ENCODE data around the gene TMOD3.

Gene TMOD3

DNA sequence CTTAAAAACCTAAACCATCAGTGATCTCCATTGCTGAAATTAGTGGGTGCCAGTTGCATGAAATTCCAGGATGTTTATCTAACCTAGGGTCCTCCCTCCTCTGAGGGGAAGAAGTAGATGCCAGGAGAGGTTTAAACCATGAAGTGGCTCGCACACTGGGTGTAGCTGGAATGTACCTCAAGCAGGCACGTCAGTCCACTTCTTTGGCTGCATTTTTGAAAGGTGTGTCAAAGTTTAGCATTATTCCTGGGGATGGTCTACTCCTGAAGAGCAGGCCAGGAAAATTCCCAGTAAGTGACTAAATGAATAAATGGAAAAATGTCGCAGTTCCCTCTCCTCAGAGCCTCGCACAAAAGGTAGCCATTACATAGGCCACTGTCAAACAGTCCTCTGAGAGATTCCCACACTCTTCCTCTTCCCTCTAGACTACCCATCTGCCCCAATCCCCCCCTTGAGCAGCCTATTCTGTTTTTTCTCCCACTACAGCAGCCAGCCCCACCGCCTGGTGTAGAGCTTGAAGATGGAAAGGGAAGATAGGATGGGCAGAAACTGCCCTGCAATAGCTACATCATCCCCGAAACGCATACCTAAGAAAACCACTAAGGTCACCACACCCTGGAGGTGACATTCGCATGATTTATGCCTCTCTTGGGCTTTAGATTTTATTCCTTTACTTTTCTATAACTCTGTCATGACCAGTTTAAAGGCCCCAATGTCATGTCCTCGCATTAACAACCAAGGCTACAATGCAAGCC, 655 bp upstream of the TMOD3 start:
- no peak for DNase-seq

DNA sequence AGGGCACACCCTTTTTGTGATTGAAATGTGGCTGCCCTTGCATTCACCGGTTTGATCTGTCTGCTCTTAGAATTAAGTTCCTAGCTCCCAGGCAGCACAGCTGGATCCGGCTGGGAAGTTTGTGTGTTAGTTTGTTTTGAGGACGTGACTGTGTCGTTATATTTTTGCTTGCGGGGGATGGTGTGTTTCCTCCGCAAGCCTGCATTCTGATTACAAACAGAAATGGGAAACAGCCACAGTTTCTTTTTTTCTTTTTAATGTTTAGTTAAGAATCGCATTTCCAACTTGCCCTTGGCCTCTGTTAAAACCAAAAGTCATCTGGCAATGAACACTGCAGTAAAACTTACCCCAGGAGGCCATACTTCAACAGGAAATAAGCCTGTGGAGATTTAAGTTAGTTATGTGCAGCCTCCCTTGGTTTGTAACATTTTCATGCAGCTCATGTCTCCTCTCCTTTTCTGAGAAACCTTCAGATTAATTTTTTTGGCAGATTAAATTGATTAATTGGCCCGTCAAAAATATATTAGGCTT, 888 bp downstream of the TMOD3 start:
- DNase-seq = no peak

DNA sequence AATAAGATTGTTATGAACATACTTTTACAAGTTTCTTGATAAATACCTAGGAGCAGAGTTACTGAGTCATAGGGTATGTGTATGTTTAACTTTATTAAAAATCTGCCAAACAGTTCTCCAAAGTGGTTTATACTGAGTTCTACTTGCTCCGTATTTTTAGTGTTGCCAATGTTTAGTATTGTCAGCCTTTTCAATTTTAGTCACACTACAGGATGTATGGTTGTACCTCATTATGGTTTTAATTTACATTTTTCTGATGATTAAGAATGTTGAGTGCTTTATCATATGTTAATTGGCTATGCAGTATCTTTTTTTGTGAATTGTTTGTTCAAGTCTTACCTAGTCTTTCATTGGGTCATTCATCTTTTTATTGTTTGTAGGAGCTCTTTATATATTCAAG, 4.3 kb downstream of the TMOD3 start:
- DNase-seq = no peak

DNA sequence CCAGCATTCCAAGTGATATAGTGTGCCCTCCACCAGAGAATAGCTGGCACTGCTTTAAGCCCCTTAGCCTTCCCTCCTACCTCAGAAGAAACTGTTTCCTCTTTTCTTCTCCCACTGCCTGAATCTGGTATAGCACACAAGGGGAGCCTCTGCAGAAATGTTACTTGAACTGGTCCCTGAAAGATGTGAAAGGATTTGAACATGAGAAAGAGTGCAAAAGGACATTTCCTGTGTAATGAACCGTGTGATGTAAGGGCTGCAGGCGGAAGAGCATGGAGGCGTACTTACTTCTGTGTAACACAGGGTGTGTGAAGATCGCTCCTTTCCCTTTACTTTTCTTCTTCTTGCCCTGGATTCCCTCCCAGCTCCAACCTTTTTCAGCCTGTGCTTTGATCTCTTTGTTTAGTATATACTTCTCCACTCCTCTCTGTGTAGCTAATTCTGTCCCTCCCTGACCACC, 8.4 kb downstream of the TMOD3 start:
- DNase-seq = no peak

DNA sequence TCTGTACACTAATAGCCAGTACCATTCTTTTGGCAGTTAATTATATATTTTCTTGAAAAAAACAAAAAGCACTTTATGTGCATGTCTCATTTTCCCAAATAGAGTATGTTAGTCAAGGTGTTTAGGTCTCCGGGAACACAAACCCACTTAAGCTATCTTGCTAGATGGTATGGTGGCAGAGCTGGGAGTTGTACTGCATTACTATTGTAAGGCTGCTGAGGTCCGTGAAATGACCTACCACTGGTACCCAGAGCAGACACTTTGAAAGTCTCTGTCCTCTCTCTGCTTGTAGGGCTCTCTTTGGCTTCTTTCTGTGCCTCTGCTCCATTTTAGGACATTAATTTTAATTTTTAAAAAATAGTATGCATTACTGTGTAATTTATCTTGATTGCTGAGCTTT, 8.8 kb downstream of the TMOD3 start:
- no peak for DNase-seq

DNA sequence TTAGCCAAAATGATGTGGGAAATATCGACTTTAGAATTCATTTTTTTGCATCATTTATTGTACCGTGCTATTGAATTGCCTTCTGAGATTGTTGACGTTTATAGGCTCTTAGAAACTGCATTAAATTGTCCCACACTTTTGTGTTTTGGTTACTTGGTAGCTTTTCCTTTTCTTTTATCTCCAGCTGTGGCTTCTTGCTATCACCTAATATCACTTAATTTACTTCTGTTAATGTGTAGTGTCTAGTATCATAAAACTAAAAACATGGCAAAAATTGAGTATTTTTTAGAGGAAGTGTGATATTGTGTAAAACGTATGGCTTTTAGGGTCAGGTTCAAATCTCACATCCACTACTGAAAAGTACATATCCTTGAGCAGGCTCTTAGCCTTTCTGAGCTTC, 11.2 kb downstream of the TMOD3 start:
- DNase-seq = no peak

DNA sequence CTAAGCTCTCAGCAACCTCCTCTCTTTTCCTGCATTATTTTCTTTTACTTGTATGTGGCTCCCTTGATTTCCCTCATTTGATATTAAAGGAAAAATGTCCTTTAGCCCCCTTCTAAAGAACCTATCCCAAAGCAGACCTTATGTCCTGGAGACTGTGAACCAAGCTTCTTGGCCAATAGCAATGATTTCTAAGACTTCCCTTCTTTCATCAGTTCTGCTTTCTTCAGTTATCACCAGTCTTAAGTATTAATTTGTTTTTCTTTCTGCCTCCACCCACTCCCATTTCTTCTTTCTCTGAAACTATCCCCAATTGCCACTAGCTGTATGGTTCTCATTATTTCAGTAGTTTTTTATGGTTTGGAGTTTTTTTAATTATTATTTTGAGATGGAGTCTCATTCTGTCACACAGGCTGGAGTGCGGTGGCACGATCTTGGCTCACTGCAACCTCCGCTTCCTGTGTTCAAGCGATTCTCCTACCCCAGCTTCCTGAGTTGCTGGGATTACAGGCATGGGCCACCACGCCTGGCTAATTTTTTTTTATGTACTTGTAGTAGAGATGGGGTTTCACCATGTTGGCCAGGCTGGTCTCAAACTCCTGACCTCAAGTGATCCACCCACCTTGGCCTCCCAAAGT, 12.1 kb downstream of the TMOD3 start:
- no peak for DNase-seq

DNA sequence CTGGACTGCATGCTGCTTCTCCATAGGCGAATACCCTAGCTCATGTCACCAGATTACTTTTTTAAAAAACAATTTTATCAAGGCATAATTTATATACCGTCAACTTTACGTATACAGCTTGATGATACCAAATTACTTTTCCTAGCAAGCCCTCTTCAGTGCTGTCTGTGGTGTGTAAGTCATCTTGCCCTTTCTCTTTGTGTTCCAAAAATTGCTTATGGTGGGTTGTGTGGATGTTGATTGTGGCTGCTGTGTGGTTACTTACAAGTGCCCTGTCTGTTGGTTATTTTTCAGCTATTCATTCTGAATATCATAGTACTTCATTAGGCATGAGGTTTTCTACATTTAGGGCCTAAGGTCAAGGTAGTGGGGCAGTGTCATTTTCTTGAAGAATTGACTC, 12.8 kb downstream of the TMOD3 start:
- no peak for DNase-seq

DNA sequence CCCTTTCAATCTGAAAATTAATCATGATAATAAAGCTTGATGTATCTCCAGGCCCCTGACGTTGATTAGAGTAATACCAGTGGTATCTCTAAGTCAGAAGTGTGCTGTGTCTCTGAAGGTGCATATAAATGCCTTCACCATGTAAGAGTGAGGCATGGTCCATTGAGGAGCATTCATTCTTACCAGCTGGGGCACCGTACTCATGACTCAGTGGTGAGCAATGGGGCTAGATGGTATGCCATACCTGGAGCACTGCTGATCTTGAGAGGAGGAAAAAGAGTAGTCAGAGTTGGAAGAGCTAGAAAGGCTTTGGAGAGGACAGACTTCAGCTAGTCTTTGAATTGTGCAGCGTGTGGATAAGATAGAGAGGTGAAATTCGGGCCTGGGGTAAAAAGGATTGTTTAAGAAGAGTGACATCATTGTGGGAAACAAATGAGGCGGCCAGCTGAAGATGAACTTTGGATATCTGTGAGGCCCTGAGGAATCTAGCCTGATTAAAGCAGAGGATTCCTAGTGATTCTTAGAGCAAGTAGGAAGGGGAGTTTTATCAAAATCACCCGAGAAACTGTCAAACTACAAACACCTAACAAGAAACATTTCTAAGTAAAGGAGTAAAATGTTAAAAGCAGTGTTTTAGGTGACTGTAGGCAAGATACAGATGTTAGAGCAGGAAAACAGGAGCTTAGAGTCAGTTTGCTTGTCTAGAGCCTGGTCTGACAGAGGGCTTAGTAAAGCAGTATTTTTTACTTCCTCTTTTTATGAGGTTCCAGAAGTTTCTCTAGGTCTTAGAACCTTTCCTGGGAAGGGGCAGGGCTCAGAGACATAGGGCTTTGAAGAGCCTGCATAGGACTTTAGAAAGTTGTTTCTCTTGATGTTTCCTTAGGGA, 13.6 kb downstream of the TMOD3 start:
- DNase-seq = no peak

DNA sequence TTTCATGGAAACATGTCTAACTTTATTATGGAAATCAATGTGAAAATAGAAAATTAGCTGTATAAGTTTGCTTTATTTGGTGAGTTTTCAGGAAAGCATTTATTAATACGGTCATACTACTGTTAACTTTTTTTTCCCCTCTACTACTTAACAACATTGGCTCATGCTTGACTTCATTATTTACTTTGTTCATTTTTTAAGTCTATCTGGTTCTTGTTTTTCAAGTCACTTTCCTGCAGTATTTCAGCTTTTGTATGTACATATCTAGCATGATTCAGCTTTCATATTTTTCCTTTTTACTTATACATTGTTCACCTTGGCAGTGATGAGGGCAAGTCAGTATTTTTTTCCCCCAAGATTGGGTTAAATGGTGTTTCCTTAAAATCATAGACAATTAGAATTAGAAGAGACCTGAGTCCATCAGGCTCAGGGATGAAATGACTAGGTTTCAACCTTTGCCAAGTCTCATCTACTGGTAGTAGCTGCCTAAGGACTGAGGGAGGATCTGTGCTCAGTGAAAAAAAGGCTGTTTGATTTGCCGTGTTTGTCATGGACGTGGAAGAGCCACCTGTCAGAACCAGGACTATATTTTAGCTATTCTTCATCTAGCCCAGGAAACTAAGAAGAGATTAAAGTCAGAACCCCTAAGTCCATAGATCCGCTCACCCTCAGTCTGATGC, 15.4 kb downstream of the TMOD3 start:
- no peak for DNase-seq

DNA sequence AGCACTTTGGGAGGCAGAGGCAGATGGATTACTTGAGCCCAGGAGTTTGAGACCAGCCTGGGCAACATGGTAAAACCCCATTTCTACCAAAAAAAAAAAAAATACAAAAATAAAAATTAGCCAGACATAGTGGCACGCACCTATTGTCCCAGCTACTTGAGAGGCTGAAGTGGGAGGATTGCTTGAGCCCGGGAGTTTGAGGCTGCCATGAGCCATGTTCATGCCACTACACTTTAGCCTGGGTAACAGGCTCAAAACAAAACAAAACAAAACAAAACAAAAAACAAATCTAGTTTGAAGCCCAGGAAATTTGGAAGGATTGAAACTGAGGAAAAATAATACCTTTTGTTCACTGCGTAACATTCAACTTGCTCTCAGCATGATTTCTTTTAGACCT, 16.6 kb downstream of the TMOD3 start:
- no peak for DNase-seq

DNA sequence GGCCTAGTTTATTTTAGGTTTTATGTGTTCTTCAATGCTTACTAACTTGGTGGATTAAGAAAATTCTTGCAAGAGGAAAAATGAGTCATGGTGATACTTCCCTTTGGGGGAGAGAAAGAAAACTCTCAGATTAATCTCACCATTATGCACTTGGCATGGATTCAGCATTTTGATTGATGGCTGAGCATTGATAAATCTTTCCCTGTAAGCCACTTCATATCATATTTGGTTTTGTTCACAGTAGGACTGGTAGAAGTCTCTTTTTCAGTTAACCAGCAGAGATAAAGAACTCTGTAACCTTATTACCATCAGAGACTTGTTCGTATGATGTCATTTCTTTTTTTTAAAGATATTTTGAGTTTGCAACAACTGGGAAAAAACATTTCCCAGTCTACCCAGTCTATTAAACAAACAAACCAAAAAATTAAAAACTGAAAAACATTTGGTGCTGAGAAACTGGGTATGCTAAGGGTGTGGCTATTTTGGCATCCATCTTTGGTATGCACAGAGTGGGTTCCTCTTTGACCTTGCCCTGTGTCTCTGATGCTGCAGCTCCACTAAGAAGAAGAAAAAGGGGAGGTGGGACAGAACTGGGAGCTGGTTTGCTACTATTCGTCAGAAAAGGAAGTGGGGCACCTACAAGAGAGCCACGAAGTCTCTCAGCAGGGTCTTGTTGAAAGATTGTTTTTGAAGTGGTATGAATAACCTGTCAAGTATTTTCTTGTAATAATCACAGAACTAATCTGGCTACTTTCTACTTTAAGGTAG, 17.2 kb downstream of the TMOD3 start:
- no peak for DNase-seq

DNA sequence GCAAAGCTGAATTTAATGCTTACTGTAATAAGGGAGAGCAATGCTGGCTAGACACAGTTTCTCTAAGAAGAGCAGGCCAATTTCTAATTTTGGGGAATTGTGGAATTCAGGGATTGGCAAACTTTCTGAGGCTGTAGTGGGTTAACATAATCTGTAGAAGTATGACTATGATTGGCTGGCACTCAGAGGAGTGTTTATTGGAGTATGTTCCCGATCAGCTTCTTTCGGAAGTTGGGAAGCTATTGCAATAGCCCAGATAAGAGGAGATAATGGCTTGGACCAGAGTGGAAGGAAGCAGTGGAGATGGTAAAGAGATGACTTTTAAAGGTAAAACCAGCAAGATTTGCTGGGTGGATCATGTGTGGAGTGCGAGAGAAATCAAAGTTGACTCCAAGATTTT, 19.4 kb downstream of the TMOD3 start:
- DNase-seq = no peak

DNA sequence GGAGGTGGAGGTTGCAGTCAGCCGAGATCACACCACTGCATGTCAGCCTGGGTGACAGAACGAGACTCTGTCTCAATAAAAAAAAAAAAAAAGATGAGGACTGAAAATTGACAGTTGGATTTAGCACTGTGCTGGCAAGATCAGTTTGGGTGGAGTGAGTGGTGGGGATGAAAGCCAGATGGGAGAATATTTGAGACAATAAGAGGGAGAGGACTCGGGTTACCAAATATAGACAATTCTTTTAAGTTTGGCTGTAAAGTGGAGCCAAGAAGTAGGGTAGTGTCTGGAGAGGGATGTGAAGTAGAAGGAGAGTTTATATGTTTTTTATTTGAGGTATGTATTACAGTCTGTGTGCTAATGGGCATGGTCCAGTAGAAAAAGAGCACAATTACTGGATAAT, 20.4 kb downstream of the TMOD3 start:
- no peak for DNase-seq

DNA sequence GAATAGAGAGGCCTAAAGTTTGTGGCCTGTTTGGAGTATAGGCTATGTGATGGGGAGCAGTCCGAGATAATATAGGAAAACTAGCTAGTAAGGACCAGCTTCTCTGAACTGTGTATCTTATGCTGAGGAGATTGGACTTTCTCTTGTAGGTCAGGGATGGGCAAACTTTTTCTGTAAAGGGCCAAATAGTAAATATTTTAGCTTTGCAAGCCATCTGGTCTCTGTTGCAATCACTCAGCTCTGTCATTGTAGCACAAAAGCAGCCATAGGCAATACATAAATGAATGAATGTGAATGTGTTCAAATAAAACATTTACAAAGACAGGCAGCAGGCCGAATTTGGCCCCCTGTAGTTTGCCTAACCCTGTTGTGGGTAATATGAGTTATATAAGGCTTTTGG, 24.5 kb downstream of the TMOD3 start:
- no peak for DNase-seq

DNA sequence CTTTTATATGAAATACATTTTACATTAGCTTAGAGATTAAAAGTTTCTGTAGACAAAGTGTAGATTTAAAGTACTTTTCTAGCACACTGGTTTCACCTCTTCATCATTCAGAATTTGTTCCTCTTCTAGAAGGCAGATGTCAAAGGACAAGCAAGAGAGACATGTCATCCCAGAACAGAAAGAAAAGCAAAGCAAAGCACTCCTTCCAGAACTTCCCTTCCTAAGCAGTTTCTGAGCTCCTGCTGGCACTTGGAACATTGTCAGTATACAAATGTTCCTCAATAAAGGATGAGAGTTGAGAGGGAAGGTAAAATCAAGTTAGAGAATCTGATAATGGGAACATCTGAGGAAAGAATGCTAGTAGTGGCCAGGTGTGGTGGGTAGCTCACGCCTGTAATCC, 26.2 kb downstream of the TMOD3 start:
- no peak for DNase-seq

DNA sequence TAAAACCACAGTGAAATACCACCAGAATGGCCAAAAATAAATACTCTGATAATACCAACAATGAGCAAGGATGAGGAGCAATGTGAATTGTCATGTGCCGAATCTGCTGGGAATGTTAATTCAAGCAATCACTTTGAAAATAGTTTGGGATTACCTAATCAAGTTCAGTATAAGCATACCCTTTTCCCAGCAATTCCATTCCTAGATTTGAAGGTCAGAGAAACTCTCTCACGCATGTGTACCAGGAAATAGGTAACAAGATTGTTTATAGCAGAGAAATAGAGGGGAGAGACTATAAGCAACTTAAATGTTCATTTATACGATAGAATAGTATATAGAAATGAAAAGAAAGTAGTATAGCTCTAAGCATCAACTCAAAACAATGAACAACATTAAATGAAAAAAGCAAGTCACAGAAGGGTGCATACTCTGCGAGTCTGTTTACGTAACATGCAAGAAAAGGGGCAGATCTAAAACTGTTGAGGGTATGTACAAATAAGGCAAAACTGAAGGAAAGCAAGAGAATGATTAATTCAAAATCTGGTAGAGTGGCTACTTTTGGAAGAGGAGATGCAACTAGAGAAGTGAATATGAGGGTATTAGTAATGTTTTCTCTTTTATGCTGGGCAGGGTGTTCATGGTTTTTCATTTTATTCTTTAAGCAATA, 27.4 kb downstream of the TMOD3 start:
- no peak for DNase-seq

DNA sequence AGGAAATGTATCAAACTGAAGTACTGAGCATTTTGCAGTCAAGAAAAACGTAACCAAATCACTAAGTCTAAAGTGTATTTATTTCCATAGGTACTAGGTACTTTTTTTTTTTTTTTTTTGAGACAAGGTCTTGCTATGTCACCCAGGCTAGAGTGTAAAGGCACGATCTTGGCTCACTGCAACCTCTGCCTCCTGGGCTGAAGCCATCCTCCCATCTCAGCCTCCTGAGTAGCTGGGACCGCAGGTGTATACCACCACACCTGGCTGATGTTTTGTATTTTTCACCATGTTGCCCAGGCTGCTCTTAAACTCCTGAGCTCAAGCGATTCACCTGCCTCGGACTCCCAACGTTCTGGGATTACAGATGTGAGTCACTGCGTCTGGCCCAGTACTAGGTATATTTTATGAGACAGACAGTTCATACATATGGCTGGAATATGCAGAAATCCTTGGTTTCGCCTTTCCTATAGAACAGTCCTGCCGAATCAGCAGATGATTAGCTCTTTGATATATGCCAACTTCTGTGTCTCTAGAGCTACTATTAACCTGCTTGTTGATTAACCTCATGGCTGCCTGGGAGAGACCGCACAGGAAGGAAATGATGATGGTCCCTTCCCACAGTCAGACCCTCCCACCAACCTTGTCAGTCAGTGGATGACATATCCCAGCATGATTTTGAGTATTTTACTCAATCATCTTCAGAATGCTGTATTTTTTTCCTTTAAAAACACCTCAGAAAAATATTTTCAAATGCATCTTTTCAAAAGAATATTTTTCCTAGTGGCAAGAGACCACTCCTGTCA, 32.3 kb downstream of the TMOD3 start:
- DNase-seq = no peak

DNA sequence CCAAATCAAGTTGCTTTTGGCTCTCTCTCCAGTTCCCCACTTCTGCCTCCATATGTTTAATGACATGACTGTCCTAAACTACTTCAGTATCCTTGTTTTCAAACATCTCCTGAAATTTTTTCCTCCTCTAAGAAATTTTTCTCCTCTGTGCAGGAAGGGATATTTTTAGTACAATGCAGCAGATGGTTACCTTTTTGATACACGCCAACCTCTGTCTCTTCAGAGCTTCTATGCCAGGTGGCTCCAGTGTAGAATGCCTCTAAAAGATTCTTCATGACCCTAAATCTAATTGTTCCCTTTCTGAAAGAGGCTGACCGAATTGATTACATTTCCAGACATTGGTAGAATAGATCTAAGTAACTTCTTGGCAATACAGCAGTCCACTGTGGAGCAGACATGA, 33.7 kb downstream of the TMOD3 start:
- DNase-seq = no peak

DNA sequence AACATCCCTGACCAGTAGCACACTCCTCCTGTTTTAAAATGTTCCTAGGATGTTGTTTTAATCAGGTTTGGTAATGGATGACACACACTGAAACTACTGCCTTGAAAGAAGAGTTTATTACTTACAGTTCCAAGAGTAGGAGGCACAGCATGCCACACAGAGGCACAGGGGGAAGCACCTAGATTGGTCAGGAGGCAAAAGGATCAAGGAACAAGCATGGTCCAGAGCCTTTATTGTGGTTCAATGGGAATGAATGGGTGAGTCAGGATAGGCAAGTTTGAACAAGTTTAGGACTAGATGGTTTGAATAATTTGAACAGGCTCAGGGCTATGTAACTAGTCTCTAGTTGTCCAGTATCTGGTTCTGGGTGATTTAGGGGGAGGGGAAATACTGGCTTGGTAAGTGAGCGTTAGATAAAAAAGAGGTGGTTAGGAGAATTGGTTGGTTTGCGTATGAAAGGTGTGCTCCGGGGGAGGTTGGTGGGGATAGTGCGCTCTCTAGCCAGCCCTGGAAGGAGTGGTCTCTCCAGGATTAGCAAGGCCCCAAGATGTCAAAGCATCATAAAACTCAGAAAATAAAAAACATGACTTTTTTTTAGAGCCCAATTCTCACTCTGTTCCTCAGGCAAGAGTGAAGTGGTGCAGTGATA, 35.1 kb downstream of the TMOD3 start:
- DNase-seq = no peak
